ENCODE data around the gene KLHL26.

The KLHL26 gene

GRCh38 chr19:18646535-18647370, 9.9 kb downstream of the KLHL26 start:
- DNase-seq (ENCODE audit: low spot score), result peak; percentile 72
- Histone ChIP-seq H3K4me3 (no peak overlapping the region), H3K27ac (peak overlapping the region; percentile 74 to 89)
- no peak for TF ChIP-seq CTCF (IDR thresholded peaks at IDR 0.05)

DNA sequence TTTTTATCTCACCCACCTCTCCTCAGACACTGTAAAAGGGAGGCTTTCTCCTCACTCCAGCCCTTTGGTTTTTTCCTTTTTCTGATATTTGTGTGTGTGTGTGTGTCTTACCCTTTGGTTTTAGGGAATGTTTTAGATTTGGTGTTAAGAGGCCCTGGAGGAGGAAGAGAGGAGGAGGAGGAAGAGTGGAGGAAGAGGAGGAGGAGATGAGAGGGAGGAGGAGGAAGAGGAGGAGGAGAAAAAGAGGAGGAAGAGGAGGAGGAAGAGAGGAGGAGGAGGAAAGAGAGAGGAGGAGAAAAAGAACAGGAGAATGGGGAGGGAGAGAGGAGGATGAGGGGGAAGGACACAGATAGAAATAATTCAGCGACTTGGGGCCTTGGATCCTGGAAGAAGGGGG, 10.5 kb downstream of the KLHL26 start:
- Histone ChIP-seq H3K4me3 (no peak overlapping the region), H3K27ac (peak overlapping the region; percentile 96 to 98)
- TF ChIP-seq CTCF (IDR thresholded peaks at IDR 0.05), result no peak
- DNase-seq (ENCODE audit: low spot score), result no peak

- H3K27ac ChIP-seq, result peak overlapping the region; percentile 96 to 98
- peak; percentile 72 for DNase-seq (ENCODE audit: low spot score)
- no peak for TF ChIP-seq CTCF (IDR thresholded peaks at IDR 0.05)
- H3K4me3 ChIP-seq, result no peak overlapping the region
These were observed 11.0 kb downstream of the KLHL26 start for GRCh38 chr19:18647807-18648206.

DNA sequence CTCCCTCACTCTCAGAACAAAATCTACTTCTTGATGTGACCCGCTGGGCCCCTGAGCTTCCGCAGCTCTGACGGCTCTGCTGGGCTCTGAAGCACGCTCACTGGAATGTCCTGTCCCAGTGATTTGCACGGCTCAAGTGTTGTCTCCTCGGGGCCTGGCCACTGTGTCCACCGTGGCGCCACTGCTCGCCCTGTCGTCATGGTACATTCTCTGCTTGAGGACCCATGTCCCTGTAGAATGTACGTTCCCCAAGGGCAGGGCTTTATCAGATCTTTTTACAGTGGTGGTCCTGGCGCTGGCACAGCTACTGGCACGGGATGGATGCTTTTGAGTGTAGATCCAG, 12.1 kb downstream of the KLHL26 start:
- no peak for TF ChIP-seq CTCF (IDR thresholded peaks at IDR 0.05)
- Histone ChIP-seq H3K4me3 (peak overlapping the region; percentile 59), H3K27ac (peak overlapping the region; percentile 96 to 98)
- DNase-seq (ENCODE audit: low spot score), result peak; percentile 86

- Histone ChIP-seq H3K27ac (peak overlapping the region; percentile 96 to 98), H3K4me3 (peak overlapping the region; percentile 59)
- peak; percentile 87 for DNase-seq (ENCODE audit: low spot score)
- TF ChIP-seq CTCF (IDR thresholded peaks at IDR 0.05), result no peak
These were observed 12.7 kb downstream of the KLHL26 start for GRCh38 chr19:18649371-18650020.

- Histone ChIP-seq H3K4me3 (peak overlapping the region; percentile 59), H3K27ac (peak overlapping the region; percentile 96 to 98)
These were observed 13.2 kb downstream of the KLHL26 start for GRCh38 chr19:18650021-18650390.

More at GRCh38 chr19:18650021-18650390, 13.2 kb downstream of the KLHL26 start:
- DNase-seq (ENCODE audit: low spot score), result peak; percentile 93
- TF ChIP-seq CTCF (IDR thresholded peaks at IDR 0.05), result no peak
